Measurements from ENCODE around the gene RBM8A.
A peak's percentile ranks its signal among the peaks of the same experiment; 100 is the strongest.
"Not testable (repeated sequence)": the region's sequence is repeated elsewhere in the genome, so short reads cannot be mapped to it uniquely, and the experiment has no call there.

RBM8A gene

GRCh38 chr1:145956361-145956760 is 29.1 kb upstream of the RBM8A start:
- no peak for DNase-seq

GRCh38 chr1:145955436-145955835 is 28.2 kb upstream of the RBM8A start:
- no peak for DNase-seq

GRCh38 chr1:145953861-145954260 is 26.6 kb upstream of the RBM8A start:
- DNase-seq: no peak

- DNase-seq: no peak
Observed at GRCh38 chr1:145952903-145953302, 25.6 kb upstream of the RBM8A start.

- no peak for DNase-seq
Observed at GRCh38 chr1:145951526-145951925, 24.2 kb upstream of the RBM8A start.

- no peak for DNase-seq
Observed at GRCh38 chr1:145949219-145949618, 21.9 kb upstream of the RBM8A start.

- DNase-seq: no peak
Observed at GRCh38 chr1:145947551-145947950, 20.3 kb upstream of the RBM8A start.

- DNase-seq: no peak
Observed at GRCh38 chr1:145946477-145946986, 19.2 kb upstream of the RBM8A start.

GRCh38 chr1:145944532-145944931 is 17.2 kb upstream of the RBM8A start:
- DNase-seq: no peak

- DNase-seq: no peak
Observed at GRCh38 chr1:145942871-145943270, 15.6 kb upstream of the RBM8A start.

- no peak for DNase-seq
Observed at GRCh38 chr1:145942405-145942804, 15.1 kb upstream of the RBM8A start.

GRCh38 chr1:145937436-145937835 is 10.2 kb upstream of the RBM8A start:
- DNase-seq: no peak

GRCh38 chr1:145936247-145936646 is 9.0 kb upstream of the RBM8A start:
- no peak for DNase-seq

GRCh38 chr1:145935708-145936107 is 8.4 kb upstream of the RBM8A start:
- no peak for DNase-seq

- DNase-seq: not testable (repeated sequence)
Observed at GRCh38 chr1:145932522-145933009, 5.3 kb upstream of the RBM8A start.

- DNase-seq: no peak
Observed at GRCh38 chr1:145927916-145928643, 796 bp upstream of the RBM8A start.

- DNase-seq: peak; percentile 53
Observed at GRCh38 chr1:145926686-145927062, 610 bp downstream of the RBM8A start.

- no peak for DNase-seq
Observed at GRCh38 chr1:145922266-145922665, 5.0 kb downstream of the RBM8A start.

GRCh38 chr1:145920297-145920696 is 7.0 kb downstream of the RBM8A start:
- not testable (repeated sequence) for DNase-seq

GRCh38 chr1:145918992-145919939 is 8.0 kb downstream of the RBM8A start:
- no peak for DNase-seq

GRCh38 chr1:145918144-145918991 is 8.9 kb downstream of the RBM8A start, which contains the start of gene PEX11B:
Gene PEX11B, minus strand, starts transcription at chr1:145918717. Its CDS starts 29 bp downstream, at chr1:145918688.
- DNase-seq: peak; percentile 93

GRCh38 chr1:145917595-145917994 is 9.7 kb downstream of the RBM8A start:
- no peak for DNase-seq

- no peak for DNase-seq
Observed at GRCh38 chr1:145916745-145917144, 10.5 kb downstream of the RBM8A start.
